CD14-positive monocyte (primary cell): ENCODE measurements around the gene SORBS2. TPM values are rescaled to one million over a fixed set of nuclear protein-coding genes. Genes with fewer than 3 reads are reported as not detected.
"Not testable (repeated sequence)": the region's sequence is repeated elsewhere in the genome, so short reads cannot be mapped to it uniquely, and the experiment has no call there.

ENCODE experiments used
- DNase-seq, 3 donors: peaks; one replicate each; pipeline ENCODE4 v3.0.0-alpha.2; 2011 to 2022
- H2AFZ ChIP-seq: 2 replicates; pipeline ENCODE4 v1.6.0; 2012; ENCODE audit warnings: mild to moderate bottlenecking, low read depth, low read length, inconsistent platforms; ENCODE audit not compliant: insufficient read depth, poor library complexity, severe bottlenecking
- H3K27ac ChIP-seq, 2 donors: 1 replicate in 1 of 2; 2 replicates in 1 of 2; pipeline ENCODE4 v1.5.1; 2012 to 2013; ENCODE audit warnings: low read length in 2 of 2, control low read depth in 1 of 2, inconsistent platforms in 1 of 2, low read depth in 1 of 2, mild to moderate bottlenecking in 1 of 2
- H3K27me3 ChIP-seq, 2 donors: one replicate each; pipeline versions ENCODE4 v1.6.0 to v1.6.1; 2011 to 2013; ENCODE audit warnings: low read length in 2 of 2; ENCODE audit not compliant: control insufficient read depth in 2 of 2, insufficient read depth in 2 of 2
- H3K36me3 ChIP-seq, 2 donors: replicated peaks in 1 of 2; 1 replicate in 1 of 2; 2 replicates in 1 of 2; pipeline versions ENCODE4 v1.5.1 to v1.6.1; 2012 to 2013; ENCODE audit warnings: low read length in 2 of 2, control low read depth in 1 of 2, inconsistent platforms in 1 of 2, mild to moderate bottlenecking in 1 of 2; ENCODE audit not compliant: insufficient read depth in 2 of 2, control insufficient read depth in 1 of 2
- H3K4me1 ChIP-seq, 2 donors: 1 replicate in 1 of 2; 2 replicates in 1 of 2; pipeline versions ENCODE4 v1.5.1 to v1.6.1; 2012 to 2013; ENCODE audit warnings: low read length in 2 of 2, control low read depth in 1 of 2, inconsistent platforms in 1 of 2, mild to moderate bottlenecking in 1 of 2, moderate library complexity in 1 of 2; ENCODE audit not compliant: insufficient read depth in 2 of 2, control insufficient read depth in 1 of 2
- H3K4me2 ChIP-seq: replicated peaks from 2 replicates; pipeline ENCODE3; 2012; ENCODE audit warnings: low read length, moderate library complexity, mild to moderate bottlenecking; ENCODE audit not compliant: poor library complexity, severe bottlenecking; ENCODE audit errors: extremely low read depth
- H3K4me3 ChIP-seq, 3 experiments: fragments of 200-600 bp in 1 of 3; sonication (generic) in 1 of 3; replicated peaks in 1 of 3; 1 replicate in 2 of 3; 2 replicates in 1 of 3; pipeline ENCODE4 v1.5.1; 2011 to 2013; ENCODE audit warnings: low read length in 3 of 3, mild to moderate bottlenecking in 3 of 3, control low read depth in 2 of 3, low read depth in 2 of 3, inconsistent platforms in 1 of 3, moderate library complexity in 1 of 3
- H3K79me2 ChIP-seq: 2 replicates; pipeline ENCODE4 v1.6.0; 2012; ENCODE audit warnings: mild to moderate bottlenecking, control low read depth, inconsistent platforms, low read length, moderate library complexity; ENCODE audit not compliant: insufficient read depth
- H3K9ac ChIP-seq: 2 replicates; pipeline ENCODE4 v1.6.0; 2017; ENCODE audit warnings: low read length, mild to moderate bottlenecking; ENCODE audit not compliant: insufficient read depth, poor library complexity, severe bottlenecking
- H3K9me3 ChIP-seq, 2 donors: replicated peaks in 1 of 2; 1 replicate in 1 of 2; 2 replicates in 1 of 2; pipeline versions ENCODE4 v1.5.1 to v1.6.1; 2012 to 2013; ENCODE audit warnings: low read length in 2 of 2, control low read depth in 1 of 2; ENCODE audit not compliant: control insufficient read depth in 1 of 2, insufficient read depth in 1 of 2
- H4K20me1 ChIP-seq: 2 replicates; pipeline ENCODE4 v1.6.0; 2012; ENCODE audit warnings: mild to moderate bottlenecking, low read length, control low read depth, moderate library complexity; ENCODE audit not compliant: insufficient read depth
- H3K27ac Mint-ChIP-seq, 7 donors: one replicate each; pipeline ENCODE4 v1.8.0; 2020; ENCODE audit warnings: mild to moderate bottlenecking in 7 of 7, mixed read lengths in 7 of 7, moderate library complexity in 6 of 7, inconsistent platforms in 2 of 7
- H3K27me3 Mint-ChIP-seq, 3 donors: one replicate each; pipeline ENCODE4 v1.8.0; 2021 to 2022; ENCODE audit warnings: low read depth in 3 of 3, mild to moderate bottlenecking in 3 of 3, mixed read lengths in 3 of 3, moderate library complexity in 3 of 3, inconsistent platforms in 1 of 3
- H3K36me3 Mint-ChIP-seq, 2 donors: one replicate each; pipeline ENCODE4 v1.8.0; 2020; ENCODE audit warnings: mixed read lengths in 2 of 2, inconsistent platforms in 1 of 2, mild to moderate bottlenecking in 1 of 2
- H3K4me1 Mint-ChIP-seq: one replicate; pipeline ENCODE4 v1.8.0; 2020; ENCODE audit warnings: mild to moderate bottlenecking, mixed read lengths
- H3K4me3 Mint-ChIP-seq, 2 donors: one replicate each; pipeline ENCODE4 v1.8.0; 2020; ENCODE audit warnings: mild to moderate bottlenecking in 2 of 2, mixed read lengths in 2 of 2, moderate library complexity in 1 of 2
- H3K9me3 Mint-ChIP-seq, 7 donors: one replicate each; pipeline ENCODE4 v1.8.0; 2020 to 2022; ENCODE audit warnings: mixed read lengths in 7 of 7, mild to moderate bottlenecking in 6 of 7, moderate library complexity in 6 of 7, inconsistent platforms in 2 of 7
- WGBS: methylation state at CpG from one replicate; pipeline ENCODE4 v1.1.5; 2013; ENCODE audit warnings: missing lambda C conversion rate; ENCODE audit not compliant: insufficient coverage; 5-methylcytosine and 5-hydroxymethylcytosine counted together
- intact Hi-C, 2 donors: fragments of 100-400 bp; cut with micrococcal nuclease; formaldehyde crosslinking; loops; one replicate each; pipeline versions ENCODE4 v1.15.0 to v1.15.1; 2023
- polyA plus RNA-seq, 3 donors: library from polyadenylated mRNA; depleted of rRNA in 1 of 3; unstranded in 2 of 3; stranded (reverse) in 1 of 3; fragments of 300-500 nt in 2 of 3; fragments of >200 nt in 1 of 3; fragmentation: Illumina TruSeq in 2 of 3; gene quantifications; 1 replicate in 2 of 3; 2 replicates in 1 of 3; pipeline ENCODE4 v1.2.3, GENCODE V29; 2012 to 2021
- TF ChIP-seq, protein P1 (sequence below): fragments of 200-600 bp; IDR thresholded peaks from one replicate; pipeline ENCODE4 v1.8.0; 2022; ENCODE audit warnings: antibody characterized with exemption, mild to moderate bottlenecking

Gene SORBS2
- polyA plus RNA-seq, 3 donors = not detected

DNA sequence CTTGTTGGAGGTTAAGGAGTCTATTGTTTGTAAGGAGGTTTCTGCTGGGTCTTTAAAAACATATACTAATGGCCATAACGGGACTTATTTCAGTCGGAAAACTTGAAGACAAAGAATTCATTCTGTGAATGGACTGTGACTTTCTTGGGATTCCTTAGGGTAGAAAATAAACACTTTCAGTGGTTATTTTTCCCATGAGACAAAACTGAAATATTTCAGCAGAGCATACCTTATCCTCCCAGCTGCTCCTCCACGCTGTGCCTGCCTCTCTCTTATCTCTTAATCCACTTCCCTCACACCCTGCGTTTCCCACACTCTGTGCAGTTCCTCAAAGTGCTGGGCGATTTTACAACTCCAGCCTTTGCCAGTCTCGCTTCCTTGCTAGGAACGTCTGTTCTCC lies 47.1 kb upstream of the SORBS2 start:
- TF ChIP-seq, protein P1, sequence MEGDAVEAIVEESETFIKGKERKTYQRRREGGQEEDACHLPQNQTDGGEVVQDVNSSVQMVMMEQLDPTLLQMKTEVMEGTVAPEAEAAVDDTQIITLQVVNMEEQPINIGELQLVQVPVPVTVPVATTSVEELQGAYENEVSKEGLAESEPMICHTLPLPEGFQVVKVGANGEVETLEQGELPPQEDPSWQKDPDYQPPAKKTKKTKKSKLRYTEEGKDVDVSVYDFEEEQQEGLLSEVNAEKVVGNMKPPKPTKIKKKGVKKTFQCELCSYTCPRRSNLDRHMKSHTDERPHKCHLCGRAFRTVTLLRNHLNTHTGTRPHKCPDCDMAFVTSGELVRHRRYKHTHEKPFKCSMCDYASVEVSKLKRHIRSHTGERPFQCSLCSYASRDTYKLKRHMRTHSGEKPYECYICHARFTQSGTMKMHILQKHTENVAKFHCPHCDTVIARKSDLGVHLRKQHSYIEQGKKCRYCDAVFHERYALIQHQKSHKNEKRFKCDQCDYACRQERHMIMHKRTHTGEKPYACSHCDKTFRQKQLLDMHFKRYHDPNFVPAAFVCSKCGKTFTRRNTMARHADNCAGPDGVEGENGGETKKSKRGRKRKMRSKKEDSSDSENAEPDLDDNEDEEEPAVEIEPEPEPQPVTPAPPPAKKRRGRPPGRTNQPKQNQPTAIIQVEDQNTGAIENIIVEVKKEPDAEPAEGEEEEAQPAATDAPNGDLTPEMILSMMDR = no peak
- H3K27ac ChIP-seq = no peak overlapping the region
- 4% methylated on average over 5 of the region's 7 CpGs for WGBS
- peaks cover 5 to 8% of the 10 kb centered on the region in 2 donors for H3K9me3 ChIP-seq
- no peak overlapping the region for H3K4me2 ChIP-seq
- H3K27me3 Mint-ChIP-seq = peaks cover 0 to 2% (median 2%) of the 10 kb centered on the region in 3 donors
- no peak overlapping the region for H3K27ac Mint-ChIP-seq
- H3K9ac ChIP-seq = no peak overlapping the region
- no peak for DNase-seq
- intact Hi-C loops = no loop called here
- H3K4me3 ChIP-seq = no peak overlapping the region
- H3K4me1 ChIP-seq = no peaks in the 10 kb centered on the region
- H2AFZ ChIP-seq = no peak overlapping the region
- H3K36me3 Mint-ChIP-seq = no peaks in the 10 kb centered on the region
- H3K4me3 Mint-ChIP-seq = no peak overlapping the region
- peaks cover 6 to 18% (median 14%) of the 10 kb centered on the region in 7 donors for H3K9me3 Mint-ChIP-seq
- no peaks in the 10 kb centered on the region for H4K20me1 ChIP-seq
- H3K79me2 ChIP-seq = no peaks in the 10 kb centered on the region
- no peaks in the 10 kb centered on the region for H3K4me1 Mint-ChIP-seq
- H3K27me3 ChIP-seq = no peaks in the 10 kb centered on the region
- H3K36me3 ChIP-seq = no peaks in the 10 kb centered on the region

DNA sequence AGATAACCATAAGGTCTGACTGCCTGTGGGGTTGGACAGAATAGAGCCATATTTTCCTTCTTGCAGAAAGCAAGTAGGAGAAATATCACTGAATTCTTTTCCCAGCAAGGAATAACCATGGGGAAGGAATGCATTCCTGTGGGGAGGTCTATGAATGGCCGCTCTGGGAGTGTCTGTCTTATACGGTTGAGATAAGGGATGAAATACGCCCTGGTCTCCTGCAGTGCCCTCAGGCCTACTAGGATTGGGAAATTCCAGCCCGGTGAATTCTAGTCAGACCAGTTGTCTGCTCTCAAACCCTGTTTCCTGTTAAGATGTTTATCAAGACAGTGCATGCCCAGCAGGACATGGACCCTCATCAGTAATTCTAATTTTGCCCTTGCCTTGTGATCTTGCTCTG lies 45.6 kb upstream of the SORBS2 start:
- H2AFZ ChIP-seq, H3K4me3 Mint-ChIP-seq, H3K79me2 ChIP-seq, H3K36me3 Mint-ChIP-seq, H3K9ac ChIP-seq, H4K20me1 ChIP-seq, DNase-seq, H3K4me2 ChIP-seq, H3K4me1 ChIP-seq, H3K36me3 ChIP-seq, intact Hi-C loops, H3K9me3 ChIP-seq, H3K27me3 ChIP-seq, H3K27me3 Mint-ChIP-seq, H3K4me3 ChIP-seq, H3K4me1 Mint-ChIP-seq, H3K27ac ChIP-seq, H3K27ac Mint-ChIP-seq: not testable (repeated sequence)
- peaks cover 6 to 18% (median 14%) of the 10 kb centered on the region in 7 donors for H3K9me3 Mint-ChIP-seq
- 93% methylated on average over 2 of the region's 4 CpGs for WGBS
